Measurements from ENCODE around the gene C2CD4C.

GRCh38 chr19:428149-428548, 19.2 kb upstream of the C2CD4C start:
- no peak for TF ChIP-seq POLR2AphosphoS5 (IDR thresholded peaks at IDR 0.05; ENCODE audit: low read depth, low read length)
- TF ChIP-seq, protein P1, sequence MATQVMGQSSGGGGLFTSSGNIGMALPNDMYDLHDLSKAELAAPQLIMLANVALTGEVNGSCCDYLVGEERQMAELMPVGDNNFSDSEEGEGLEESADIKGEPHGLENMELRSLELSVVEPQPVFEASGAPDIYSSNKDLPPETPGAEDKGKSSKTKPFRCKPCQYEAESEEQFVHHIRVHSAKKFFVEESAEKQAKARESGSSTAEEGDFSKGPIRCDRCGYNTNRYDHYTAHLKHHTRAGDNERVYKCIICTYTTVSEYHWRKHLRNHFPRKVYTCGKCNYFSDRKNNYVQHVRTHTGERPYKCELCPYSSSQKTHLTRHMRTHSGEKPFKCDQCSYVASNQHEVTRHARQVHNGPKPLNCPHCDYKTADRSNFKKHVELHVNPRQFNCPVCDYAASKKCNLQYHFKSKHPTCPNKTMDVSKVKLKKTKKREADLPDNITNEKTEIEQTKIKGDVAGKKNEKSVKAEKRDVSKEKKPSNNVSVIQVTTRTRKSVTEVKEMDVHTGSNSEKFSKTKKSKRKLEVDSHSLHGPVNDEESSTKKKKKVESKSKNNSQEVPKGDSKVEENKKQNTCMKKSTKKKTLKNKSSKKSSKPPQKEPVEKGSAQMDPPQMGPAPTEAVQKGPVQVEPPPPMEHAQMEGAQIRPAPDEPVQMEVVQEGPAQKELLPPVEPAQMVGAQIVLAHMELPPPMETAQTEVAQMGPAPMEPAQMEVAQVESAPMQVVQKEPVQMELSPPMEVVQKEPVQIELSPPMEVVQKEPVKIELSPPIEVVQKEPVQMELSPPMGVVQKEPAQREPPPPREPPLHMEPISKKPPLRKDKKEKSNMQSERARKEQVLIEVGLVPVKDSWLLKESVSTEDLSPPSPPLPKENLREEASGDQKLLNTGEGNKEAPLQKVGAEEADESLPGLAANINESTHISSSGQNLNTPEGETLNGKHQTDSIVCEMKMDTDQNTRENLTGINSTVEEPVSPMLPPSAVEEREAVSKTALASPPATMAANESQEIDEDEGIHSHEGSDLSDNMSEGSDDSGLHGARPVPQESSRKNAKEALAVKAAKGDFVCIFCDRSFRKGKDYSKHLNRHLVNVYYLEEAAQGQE (IDR thresholded peaks at IDR 0.05; ENCODE audit: insufficient read depth in 1 of 2, low read depth in 2 of 2, low read length in 2 of 2) = no peak
